Measurements from ENCODE around the gene AGAP3. TPM values are rescaled to one million over a fixed set of nuclear protein-coding genes. Genes with fewer than 3 reads are reported as not detected.
A peak's percentile ranks its signal among the peaks of the same experiment; 100 is the strongest.

AGAP3 gene
- total RNA-seq, 1 donor from 2014 or later = 206 TPM

DNA sequence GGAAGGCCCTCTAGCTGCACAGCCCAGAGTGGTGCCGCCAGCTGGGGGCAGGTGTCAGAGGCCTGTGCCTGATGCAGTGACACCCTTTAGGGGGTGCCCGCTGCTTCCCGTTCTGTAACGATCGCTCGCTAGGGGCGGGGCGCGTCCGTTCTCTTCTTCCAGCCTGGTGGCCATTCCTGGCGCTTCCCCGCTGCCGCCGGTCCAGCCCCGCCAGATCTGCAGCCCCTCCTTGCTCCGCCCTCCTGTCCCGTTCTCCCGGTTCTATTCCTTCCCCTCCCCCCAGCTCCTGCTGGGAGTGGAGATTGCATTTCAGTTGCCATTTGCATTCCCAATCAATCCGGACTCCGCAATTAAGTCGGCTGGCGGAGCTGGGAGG, 39.2 kb downstream of the AGAP3 start:
- DNase-seq (ENCODE audit: low spot score) = peak; percentile 47
- Mint-ChIP-seq H3K36me3 (ENCODE audit: low read depth, unreplicated experiment) (peaks cover 50% of the 10 kb centered on the region), H3K4me1 (ENCODE audit: unreplicated experiment) (peaks cover 25% of the 10 kb centered on the region), H3K9me3 (ENCODE audit: unreplicated experiment) (no peaks in the 10 kb centered on the region), H3K27me3 (ENCODE audit: unreplicated experiment) (peaks cover 23% of the 10 kb centered on the region), H3K4me3 (ENCODE audit: unreplicated experiment) (peak overlapping the region; percentile 86), H3K27ac (ENCODE audit: unreplicated experiment) (peak overlapping the region; percentile 36)
- TF ChIP-seq, protein P1, sequence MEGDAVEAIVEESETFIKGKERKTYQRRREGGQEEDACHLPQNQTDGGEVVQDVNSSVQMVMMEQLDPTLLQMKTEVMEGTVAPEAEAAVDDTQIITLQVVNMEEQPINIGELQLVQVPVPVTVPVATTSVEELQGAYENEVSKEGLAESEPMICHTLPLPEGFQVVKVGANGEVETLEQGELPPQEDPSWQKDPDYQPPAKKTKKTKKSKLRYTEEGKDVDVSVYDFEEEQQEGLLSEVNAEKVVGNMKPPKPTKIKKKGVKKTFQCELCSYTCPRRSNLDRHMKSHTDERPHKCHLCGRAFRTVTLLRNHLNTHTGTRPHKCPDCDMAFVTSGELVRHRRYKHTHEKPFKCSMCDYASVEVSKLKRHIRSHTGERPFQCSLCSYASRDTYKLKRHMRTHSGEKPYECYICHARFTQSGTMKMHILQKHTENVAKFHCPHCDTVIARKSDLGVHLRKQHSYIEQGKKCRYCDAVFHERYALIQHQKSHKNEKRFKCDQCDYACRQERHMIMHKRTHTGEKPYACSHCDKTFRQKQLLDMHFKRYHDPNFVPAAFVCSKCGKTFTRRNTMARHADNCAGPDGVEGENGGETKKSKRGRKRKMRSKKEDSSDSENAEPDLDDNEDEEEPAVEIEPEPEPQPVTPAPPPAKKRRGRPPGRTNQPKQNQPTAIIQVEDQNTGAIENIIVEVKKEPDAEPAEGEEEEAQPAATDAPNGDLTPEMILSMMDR (IDR thresholded peaks at IDR 0.05; ENCODE audit: unreplicated experiment) = no peak

DNA sequence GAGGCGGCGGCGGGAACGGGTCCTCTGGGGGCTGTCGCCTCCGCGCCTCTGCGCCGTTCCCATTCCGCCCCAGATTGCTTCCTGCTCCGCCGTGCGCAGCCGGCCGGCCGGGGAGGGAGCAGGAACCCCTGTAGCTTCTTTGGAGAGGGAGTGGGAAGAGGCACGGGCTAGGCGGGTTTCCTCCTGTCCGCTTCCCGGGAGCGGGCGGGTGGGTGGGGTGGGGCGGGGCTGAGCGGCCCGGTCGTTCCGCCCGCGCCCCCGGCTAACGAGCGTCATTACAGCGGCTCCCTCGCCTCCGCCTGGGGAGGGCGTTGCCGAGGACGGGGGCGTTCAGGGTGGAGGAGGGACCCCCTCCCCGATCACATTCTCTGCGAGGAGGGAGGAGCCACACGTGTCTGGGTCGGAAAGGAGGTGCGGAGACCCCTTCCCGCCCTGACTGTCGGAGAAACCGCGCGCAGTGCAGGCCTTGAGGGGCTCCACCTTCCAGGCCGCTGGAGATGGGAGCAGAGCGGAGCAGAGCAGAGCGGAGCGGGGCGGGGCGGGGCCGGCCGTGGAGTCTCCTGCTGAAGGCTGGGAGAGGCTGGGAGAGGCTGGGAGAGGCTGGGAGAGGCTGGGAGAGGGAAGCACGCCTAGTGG, 39.7 kb downstream of the AGAP3 start:
- Mint-ChIP-seq H3K4me1 (ENCODE audit: unreplicated experiment) (peaks cover 25% of the 10 kb centered on the region), H3K27me3 (ENCODE audit: unreplicated experiment) (peaks cover 22% of the 10 kb centered on the region), H3K9me3 (ENCODE audit: unreplicated experiment) (no peaks in the 10 kb centered on the region), H3K27ac (ENCODE audit: unreplicated experiment) (peak overlapping the region; percentile 36), H3K36me3 (ENCODE audit: low read depth, unreplicated experiment) (peaks cover 46% of the 10 kb centered on the region), H3K4me3 (ENCODE audit: unreplicated experiment) (peak overlapping the region; percentile 86)
- peak; percentile 48 for DNase-seq (ENCODE audit: low spot score)
- TF ChIP-seq, protein P1 (IDR thresholded peaks at IDR 0.05; ENCODE audit: unreplicated experiment) = no peak

DNA sequence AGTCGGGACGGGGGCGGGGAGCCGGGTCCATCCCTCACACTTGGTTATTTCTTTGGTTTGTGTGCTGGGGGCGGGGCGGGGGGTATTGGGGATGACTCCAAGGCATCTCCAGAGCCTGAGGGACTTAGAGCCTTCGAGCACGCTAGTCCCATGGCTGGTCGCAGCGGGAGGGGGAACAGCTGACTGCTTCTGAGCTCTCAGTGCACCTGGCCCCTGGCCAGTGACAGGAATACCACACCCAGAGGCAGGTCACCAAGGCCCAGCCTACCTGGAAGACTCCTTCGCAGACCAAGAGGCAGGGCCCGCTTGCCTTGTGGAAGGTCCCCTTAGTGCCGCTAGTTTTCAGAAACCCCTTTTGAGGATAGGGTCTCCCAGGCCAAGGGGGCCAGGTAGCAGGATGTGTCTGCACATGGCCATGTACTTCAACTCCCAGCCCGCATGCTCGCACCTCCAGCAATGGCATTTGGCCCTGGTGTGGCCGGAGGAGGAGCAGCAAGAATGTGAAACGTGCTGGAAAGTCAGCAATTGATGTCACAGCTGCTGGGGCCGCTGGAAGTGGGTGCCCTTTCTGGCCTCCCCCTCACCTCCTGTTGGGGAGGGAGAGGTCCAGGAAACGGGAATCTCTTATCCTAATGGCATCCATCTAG, 40.3 kb downstream of the AGAP3 start:
- Mint-ChIP-seq H3K27ac (ENCODE audit: unreplicated experiment) (no peak overlapping the region), H3K4me3 (ENCODE audit: unreplicated experiment) (no peak overlapping the region), H3K4me1 (ENCODE audit: unreplicated experiment) (peaks cover 19% of the 10 kb centered on the region), H3K36me3 (ENCODE audit: low read depth, unreplicated experiment) (peaks cover 46% of the 10 kb centered on the region), H3K27me3 (ENCODE audit: unreplicated experiment) (peaks cover 17% of the 10 kb centered on the region), H3K9me3 (ENCODE audit: unreplicated experiment) (no peaks in the 10 kb centered on the region)
- TF ChIP-seq, protein P1 (IDR thresholded peaks at IDR 0.05; ENCODE audit: unreplicated experiment) = no peak
- no peak for DNase-seq (ENCODE audit: low spot score)

GRCh38 chr7:151128144-151128543, 41.9 kb downstream of the AGAP3 start:
- TF ChIP-seq, protein P1 (IDR thresholded peaks at IDR 0.05; ENCODE audit: unreplicated experiment) = no peak
- H3K9me3 Mint-ChIP-seq (ENCODE audit: unreplicated experiment) = no peaks in the 10 kb centered on the region
- no peak for DNase-seq (ENCODE audit: low spot score)
- peaks cover 19% of the 10 kb centered on the region for H3K27me3 Mint-ChIP-seq (ENCODE audit: unreplicated experiment)
- H3K4me1 Mint-ChIP-seq (ENCODE audit: unreplicated experiment) = peaks cover 16% of the 10 kb centered on the region
- H3K27ac Mint-ChIP-seq (ENCODE audit: unreplicated experiment) = no peak overlapping the region
- peak overlapping the region; percentile 37 for H3K4me3 Mint-ChIP-seq (ENCODE audit: unreplicated experiment)
- H3K36me3 Mint-ChIP-seq (ENCODE audit: low read depth, unreplicated experiment) = peaks cover 53% of the 10 kb centered on the region

- peaks cover 52% of the 10 kb centered on the region for H3K36me3 Mint-ChIP-seq (ENCODE audit: low read depth, unreplicated experiment)
Measured at GRCh38 chr7:151128716-151129115, 42.4 kb downstream of the AGAP3 start.

More at GRCh38 chr7:151128716-151129115, 42.4 kb downstream of the AGAP3 start:
- Mint-ChIP-seq H3K27me3 (ENCODE audit: unreplicated experiment) (peaks cover 23% of the 10 kb centered on the region), H3K27ac (ENCODE audit: unreplicated experiment) (no peak overlapping the region), H3K4me3 (ENCODE audit: unreplicated experiment) (no peak overlapping the region), H3K4me1 (ENCODE audit: unreplicated experiment) (peaks cover 16% of the 10 kb centered on the region), H3K9me3 (ENCODE audit: unreplicated experiment) (no peaks in the 10 kb centered on the region)
- no peak for DNase-seq (ENCODE audit: low spot score)
- TF ChIP-seq, protein P1 (IDR thresholded peaks at IDR 0.05; ENCODE audit: unreplicated experiment) = no peak
